AG20443 (cell line): ENCODE data around the gene LRIG1.

Source experiments
- DNase-seq: peaks from one replicate; pipeline ENCODE4 v3.0.0; 2012; ENCODE audit warnings: low spot score, mixed read lengths

Gene LRIG1

GRCh38 chr3:66500576-66501482, at the start of gene LRIG1:
Gene LRIG1 (minus strand): TSS chr3:66501022. CDS start chr3:66500407, 615 bp downstream.
- peak; percentile 98 for DNase-seq

GRCh38 chr3:66544619-66545429, 44.0 kb upstream of the LRIG1 start:
- no peak for DNase-seq

GRCh38 chr3:66542153-66542552, 41.3 kb upstream of the LRIG1 start:
- DNase-seq: no peak

- no peak for DNase-seq
These were observed 38.7 kb upstream of the LRIG1 start for GRCh38 chr3:66539466-66539989.

GRCh38 chr3:66538390-66538789, 37.6 kb upstream of the LRIG1 start:
- no peak for DNase-seq

- DNase-seq: no peak
These were observed 36.9 kb upstream of the LRIG1 start for GRCh38 chr3:66537735-66538134.

- DNase-seq: no peak
These were observed 36.0 kb upstream of the LRIG1 start for GRCh38 chr3:66536791-66537190.

- no peak for DNase-seq
These were observed 33.6 kb upstream of the LRIG1 start for GRCh38 chr3:66534304-66534845.

GRCh38 chr3:66532613-66533012, 31.8 kb upstream of the LRIG1 start:
- DNase-seq: no peak

- no peak for DNase-seq
These were observed 31.4 kb upstream of the LRIG1 start for GRCh38 chr3:66532160-66532587.

GRCh38 chr3:66531256-66531655, 30.4 kb upstream of the LRIG1 start:
- no peak for DNase-seq

GRCh38 chr3:66527246-66527645, 26.4 kb upstream of the LRIG1 start:
- DNase-seq: no peak

GRCh38 chr3:66525771-66526170, 24.9 kb upstream of the LRIG1 start:
- DNase-seq: no peak

- no peak for DNase-seq
These were observed 19.9 kb upstream of the LRIG1 start for GRCh38 chr3:66520724-66521123.

GRCh38 chr3:66518644-66519043, 17.8 kb upstream of the LRIG1 start:
- no peak for DNase-seq

- no peak for DNase-seq
These were observed 17.3 kb upstream of the LRIG1 start for GRCh38 chr3:66518126-66518525.

GRCh38 chr3:66517241-66517640, 16.4 kb upstream of the LRIG1 start:
- DNase-seq: no peak

- DNase-seq: no peak
These were observed 7.6 kb upstream of the LRIG1 start for GRCh38 chr3:66508461-66508860.

- DNase-seq: no peak
These were observed 6.8 kb upstream of the LRIG1 start for GRCh38 chr3:66507423-66508260.

- DNase-seq: no peak
These were observed 5.3 kb upstream of the LRIG1 start for GRCh38 chr3:66506154-66506553.

- DNase-seq: no peak
These were observed 4.2 kb upstream of the LRIG1 start for GRCh38 chr3:66504850-66505641.
